ENCODE results near the gene POLR3H. TPM values are rescaled to one million over a fixed set of nuclear protein-coding genes. Genes with fewer than 3 reads are reported as not detected.

Gene POLR3H
- polyA plus RNA-seq, 1 donor from 2014 or later: 28.0 TPM

DNA sequence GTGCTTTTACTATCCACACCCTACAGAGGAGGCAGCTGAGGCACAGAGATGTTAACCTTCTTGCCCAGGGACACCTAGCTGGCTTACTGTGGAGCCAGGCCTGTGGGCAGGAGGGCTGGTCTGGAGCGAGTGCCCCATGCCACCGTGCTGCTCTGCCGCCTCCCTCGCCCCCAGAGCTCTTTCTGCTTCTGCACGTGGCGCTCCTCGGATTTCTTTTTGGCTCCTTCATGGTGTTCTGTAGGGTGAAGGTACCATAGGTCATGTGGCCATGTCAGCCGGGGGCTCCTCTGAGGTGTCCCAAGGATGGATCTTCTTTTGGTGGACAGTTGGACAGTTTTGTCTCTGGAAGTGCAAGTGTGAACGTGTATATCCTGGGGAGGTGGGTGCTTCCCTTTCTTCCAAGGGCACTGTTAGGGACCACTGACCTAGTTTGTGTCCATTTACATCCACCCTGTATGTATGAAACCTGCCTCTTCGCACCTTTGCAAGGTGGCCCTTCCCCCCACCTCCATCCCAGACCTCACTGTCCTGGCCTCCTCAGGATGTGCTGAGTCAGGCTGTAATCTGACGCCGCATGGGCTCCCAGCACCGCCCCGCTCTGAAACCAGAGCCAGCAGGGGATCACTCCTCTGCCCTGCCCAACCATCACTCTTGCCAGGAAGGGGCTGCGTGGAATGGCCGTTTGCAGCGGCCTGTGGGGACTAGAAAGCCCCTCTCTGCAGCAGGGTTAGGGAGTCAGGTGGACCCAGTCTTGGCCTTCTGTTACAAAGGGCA lies 31.7 kb downstream of the POLR3H start:
- Histone ChIP-seq H2AFZ (ENCODE audit: low read depth, low read length) (no peak overlapping the region), H3F3A (ENCODE audit: insufficient read depth, low read length, poor library complexity, severe bottlenecking) (no peaks in the 10 kb centered on the region), H3K36me3 (ENCODE audit: insufficient read depth, low read length) (no peaks in the 10 kb centered on the region), H3K27me3 (ENCODE audit: insufficient read depth, low read depth, low read length) (no peaks in the 10 kb centered on the region), H3K9ac (ENCODE audit: low read length) (no peak overlapping the region), H3K9me3 (ENCODE audit: low read length) (no peaks in the 10 kb centered on the region), H3K4me3 (ENCODE audit: low read length) (no peak overlapping the region), H3K79me2 (replicated peaks; ENCODE audit: insufficient read depth, low read length) (no peaks in the 10 kb centered on the region), H4K20me1 (ENCODE audit: insufficient read depth) (no peaks in the 10 kb centered on the region), H3K4me2 (ENCODE audit: low read length) (no peak overlapping the region), H3K9me2 (ENCODE audit: insufficient read depth, low read length) (no peaks in the 10 kb centered on the region), H3K27ac (ENCODE audit: low read length) (no peak overlapping the region)
- TF ChIP-seq MXI1 (conservative IDR thresholded peaks at IDR 0.05; ENCODE audit: poor library complexity, severe bottlenecking) (no peak), RAD21 (conservative IDR thresholded peaks at IDR 0.05) (no peak), SMC3 (conservative IDR thresholded peaks at IDR 0.05; ENCODE audit: poor library complexity) (no peak), CTCF (IDR thresholded peaks at IDR 0.05; ENCODE audit: poor library complexity, severe bottlenecking) (no peak), REST (IDR thresholded peaks at IDR 0.05; ENCODE audit: borderline replicate concordance) (no peak), EP300 (conservative IDR thresholded peaks at IDR 0.05; ENCODE audit: poor library complexity, severe bottlenecking) (no peak), POLR2AphosphoS5 (IDR thresholded peaks at IDR 0.05) (no peak), TAF1 (IDR thresholded peaks at IDR 0.05; ENCODE audit: low read depth) (no peak), EZH2 (IDR thresholded peaks at IDR 0.05; ENCODE audit: borderline replicate concordance, insufficient read depth, low read length, poor library complexity, severe bottlenecking) (no peak)

DNA sequence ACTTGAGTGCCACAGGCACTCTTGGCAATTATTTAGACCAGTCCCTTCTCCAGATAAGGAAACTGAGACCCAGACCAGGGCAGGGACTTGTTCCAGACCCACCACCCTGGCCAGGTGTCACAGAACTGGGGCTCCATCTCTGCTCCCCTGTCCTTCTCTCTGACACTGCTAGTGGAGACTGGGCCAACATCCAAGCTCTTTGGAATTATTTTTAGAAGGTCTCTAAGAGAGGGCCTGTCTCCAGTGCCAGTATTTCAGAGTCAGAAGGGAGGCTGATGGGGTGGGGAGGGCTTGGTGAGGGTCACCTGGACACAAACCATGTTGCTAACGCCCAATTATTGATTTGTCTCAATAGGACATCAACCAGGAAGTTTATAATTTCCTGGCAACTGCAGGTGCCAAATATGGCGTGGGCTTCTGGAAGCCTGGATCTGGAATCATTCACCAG lies 32.7 kb downstream of the POLR3H start:
- Histone ChIP-seq H3F3A (ENCODE audit: insufficient read depth, low read length, poor library complexity, severe bottlenecking) (no peaks in the 10 kb centered on the region), H3K79me2 (replicated peaks; ENCODE audit: insufficient read depth, low read length) (no peaks in the 10 kb centered on the region), H3K27me3 (ENCODE audit: insufficient read depth, low read depth, low read length) (no peaks in the 10 kb centered on the region), H3K9me2 (ENCODE audit: insufficient read depth, low read length) (no peaks in the 10 kb centered on the region), H3K4me2 (ENCODE audit: low read length) (no peak overlapping the region), H3K9me3 (ENCODE audit: low read length) (no peaks in the 10 kb centered on the region), H3K27ac (ENCODE audit: low read length) (no peak overlapping the region), H3K36me3 (ENCODE audit: insufficient read depth, low read length) (no peaks in the 10 kb centered on the region), H3K4me3 (ENCODE audit: low read length) (no peak overlapping the region), H4K20me1 (ENCODE audit: insufficient read depth) (no peaks in the 10 kb centered on the region), H2AFZ (ENCODE audit: low read depth, low read length) (no peak overlapping the region), H3K9ac (ENCODE audit: low read length) (no peak overlapping the region)
- no peak for TF ChIP-seq CTCF (IDR thresholded peaks at IDR 0.05; ENCODE audit: poor library complexity, severe bottlenecking)
- TF ChIP-seq RAD21 (conservative IDR thresholded peaks at IDR 0.05): no peak
- no peak for TF ChIP-seq EZH2 (IDR thresholded peaks at IDR 0.05; ENCODE audit: borderline replicate concordance, insufficient read depth, low read length, poor library complexity, severe bottlenecking)
- TF ChIP-seq EP300 (conservative IDR thresholded peaks at IDR 0.05; ENCODE audit: poor library complexity, severe bottlenecking): no peak
- TF ChIP-seq SMC3 (conservative IDR thresholded peaks at IDR 0.05; ENCODE audit: poor library complexity): no peak
- no peak for TF ChIP-seq TAF1 (IDR thresholded peaks at IDR 0.05; ENCODE audit: low read depth)
- no peak for TF ChIP-seq REST (IDR thresholded peaks at IDR 0.05; ENCODE audit: borderline replicate concordance)
- TF ChIP-seq MXI1 (conservative IDR thresholded peaks at IDR 0.05; ENCODE audit: poor library complexity, severe bottlenecking): no peak
- no peak for TF ChIP-seq POLR2AphosphoS5 (IDR thresholded peaks at IDR 0.05)

Measured in neural cell (in vitro differentiated cells).